ENCODE data around the gene POLR2A. TPM values are rescaled to one million over a fixed set of nuclear protein-coding genes. Genes with fewer than 3 reads are reported as not detected.

POLR2A gene
- total and polyA plus RNA-seq, 2 of the 13 experiments (the other 11 are each of a cell fraction or from before 2014, with no cell fraction given), result 17.8 to 18.3 TPM

DNA sequence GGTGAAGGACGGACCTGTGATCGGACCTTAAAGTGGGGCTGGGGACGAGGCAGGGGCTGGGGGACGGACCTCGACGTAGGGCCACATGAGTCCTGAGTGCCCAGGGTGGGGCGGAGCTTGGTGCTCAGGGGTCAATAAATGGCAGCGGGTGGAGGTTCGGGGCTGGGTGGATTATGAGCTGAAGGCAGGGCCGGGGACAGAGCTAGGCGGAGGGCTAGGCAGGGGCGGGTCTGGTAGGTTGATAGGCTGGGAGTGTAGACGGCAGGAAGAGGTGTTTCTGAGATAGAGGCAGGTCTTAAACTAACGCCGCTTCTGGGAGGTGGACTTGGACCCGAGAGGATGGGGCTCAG is 38.6 kb upstream of the POLR2A start (continued):
- no peak for TF ChIP-seq YEATS4 (CRISPR knock-in tag; IDR thresholded peaks at IDR 0.05; ENCODE audit: borderline replicate concordance)
- TF ChIP-seq ZBTB42 (CRISPR knock-in tag; IDR thresholded peaks at IDR 0.05), result no peak
- TF ChIP-seq RBM22 (optimal IDR thresholded peaks at IDR 0.05; ENCODE audit: low read length), result no peak
- TF ChIP-seq, protein P1, sequence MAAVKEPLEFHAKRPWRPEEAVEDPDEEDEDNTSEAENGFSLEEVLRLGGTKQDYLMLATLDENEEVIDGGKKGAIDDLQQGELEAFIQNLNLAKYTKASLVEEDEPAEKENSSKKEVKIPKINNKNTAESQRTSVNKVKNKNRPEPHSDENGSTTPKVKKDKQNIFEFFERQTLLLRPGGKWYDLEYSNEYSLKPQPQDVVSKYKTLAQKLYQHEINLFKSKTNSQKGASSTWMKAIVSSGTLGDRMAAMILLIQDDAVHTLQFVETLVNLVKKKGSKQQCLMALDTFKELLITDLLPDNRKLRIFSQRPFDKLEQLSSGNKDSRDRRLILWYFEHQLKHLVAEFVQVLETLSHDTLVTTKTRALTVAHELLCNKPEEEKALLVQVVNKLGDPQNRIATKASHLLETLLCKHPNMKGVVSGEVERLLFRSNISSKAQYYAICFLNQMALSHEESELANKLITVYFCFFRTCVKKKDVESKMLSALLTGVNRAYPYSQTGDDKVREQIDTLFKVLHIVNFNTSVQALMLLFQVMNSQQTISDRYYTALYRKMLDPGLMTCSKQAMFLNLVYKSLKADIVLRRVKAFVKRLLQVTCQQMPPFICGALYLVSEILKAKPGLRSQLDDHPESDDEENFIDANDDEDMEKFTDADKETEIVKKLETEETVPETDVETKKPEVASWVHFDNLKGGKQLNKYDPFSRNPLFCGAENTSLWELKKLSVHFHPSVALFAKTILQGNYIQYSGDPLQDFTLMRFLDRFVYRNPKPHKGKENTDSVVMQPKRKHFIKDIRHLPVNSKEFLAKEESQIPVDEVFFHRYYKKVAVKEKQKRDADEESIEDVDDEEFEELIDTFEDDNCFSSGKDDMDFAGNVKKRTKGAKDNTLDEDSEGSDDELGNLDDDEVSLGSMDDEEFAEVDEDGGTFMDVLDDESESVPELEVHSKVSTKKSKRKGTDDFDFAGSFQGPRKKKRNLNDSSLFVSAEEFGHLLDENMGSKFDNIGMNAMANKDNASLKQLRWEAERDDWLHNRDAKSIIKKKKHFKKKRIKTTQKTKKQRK (IDR thresholded peaks at IDR 0.05; ENCODE audit: low read length), result no peak
- TF ChIP-seq, protein P2, sequence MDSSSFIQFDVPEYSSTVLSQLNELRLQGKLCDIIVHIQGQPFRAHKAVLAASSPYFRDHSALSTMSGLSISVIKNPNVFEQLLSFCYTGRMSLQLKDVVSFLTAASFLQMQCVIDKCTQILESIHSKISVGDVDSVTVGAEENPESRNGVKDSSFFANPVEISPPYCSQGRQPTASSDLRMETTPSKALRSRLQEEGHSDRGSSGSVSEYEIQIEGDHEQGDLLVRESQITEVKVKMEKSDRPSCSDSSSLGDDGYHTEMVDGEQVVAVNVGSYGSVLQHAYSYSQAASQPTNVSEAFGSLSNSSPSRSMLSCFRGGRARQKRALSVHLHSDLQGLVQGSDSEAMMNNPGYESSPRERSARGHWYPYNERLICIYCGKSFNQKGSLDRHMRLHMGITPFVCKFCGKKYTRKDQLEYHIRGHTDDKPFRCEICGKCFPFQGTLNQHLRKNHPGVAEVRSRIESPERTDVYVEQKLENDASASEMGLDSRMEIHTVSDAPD (CRISPR knock-in tag; IDR thresholded peaks at IDR 0.05), result no peak
- TF ChIP-seq ZNF710 (CRISPR knock-in tag; IDR thresholded peaks at IDR 0.05; ENCODE audit: borderline replicate concordance), result no peak
- no peak for TF ChIP-seq REPIN1 (CRISPR knock-in tag; IDR thresholded peaks at IDR 0.05; ENCODE audit: borderline replicate concordance, low read depth)
- TF ChIP-seq MYC (CRISPR knock-in tag; IDR thresholded peaks at IDR 0.05; ENCODE audit: borderline replicate concordance), result no peak
- no peak for TF ChIP-seq HMGA1 (CRISPR knock-in tag; conservative IDR thresholded peaks at IDR 0.05)
- TF ChIP-seq ZNF646 (CRISPR knock-in tag; IDR thresholded peaks at IDR 0.05), result no peak
- TF ChIP-seq POLR2AphosphoS5 (IDR thresholded peaks at IDR 0.05; ENCODE audit: low read depth, low read length), result no peak
- TF ChIP-seq IRF2 (CRISPR knock-in tag; IDR thresholded peaks at IDR 0.05), result no peak
- TF ChIP-seq MED1 (CRISPR knock-in tag; IDR thresholded peaks at IDR 0.05), result no peak
- 0 out of 2 replicates have a peak, but pooled peaks have one; percentile 25 for TF ChIP-seq ZNF234 (CRISPR knock-in tag; conservative IDR thresholded peaks at IDR 0.05)
- TF ChIP-seq BCL3 (CRISPR knock-in tag; IDR thresholded peaks at IDR 0.05), result no peak
- no peak for TF ChIP-seq ZNF782 (CRISPR knock-in tag; IDR thresholded peaks at IDR 0.05; ENCODE audit: borderline replicate concordance)

Measured in HepG2 (cell line).